ENCODE data around the gene FAM174C. TPM values are rescaled to one million over a fixed set of nuclear protein-coding genes. Genes with fewer than 3 reads are reported as not detected.

FAM174C gene
- total and polyA plus RNA-seq, 2 donors from 2014 or later = 35.3 to 94.7 TPM

DNA sequence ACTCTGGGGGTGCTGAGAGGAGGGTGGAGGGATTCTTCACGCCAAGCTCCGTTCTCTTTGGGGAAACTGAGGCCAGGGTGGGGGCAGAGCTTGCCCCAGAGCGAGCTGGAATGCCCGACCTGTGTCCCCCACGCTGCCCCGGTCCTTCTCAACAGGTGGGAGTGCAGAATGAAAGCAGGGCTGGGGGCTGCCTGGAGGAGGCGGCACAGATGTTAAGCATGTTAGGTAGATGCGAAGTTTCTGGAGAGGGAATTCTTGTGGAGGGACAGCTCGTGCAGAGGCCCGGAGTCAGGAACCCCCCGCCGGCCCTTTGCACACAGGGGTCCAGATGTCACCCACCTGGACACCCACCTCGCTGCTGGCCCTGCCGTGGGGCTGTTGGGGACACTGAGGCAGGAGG is 19.4 kb downstream of the FAM174C start:
- Histone ChIP-seq H3K27me3 (ENCODE audit: control insufficient read depth, insufficient read depth, low read length) (no peaks in the 10 kb centered on the region), H3K4me3 (ENCODE audit: low read length in 3 of 3) (no peak overlapping the region), H3K27ac (ENCODE audit: low read depth in 2 of 2, low read length in 2 of 2) (no peak overlapping the region), H3K9ac (ENCODE audit: low read length in 3 of 3) (no peak overlapping the region), H3K9me3 (ENCODE audit: control insufficient read depth in 2 of 3, insufficient read depth in 1 of 3, low read length in 3 of 3) (no peaks in the 10 kb centered on the region), H3K36me3 (ENCODE audit: control insufficient read depth in 2 of 3, insufficient read depth in 3 of 3, low read length in 3 of 3) (no peaks in the 10 kb centered on the region), H3K4me1 (ENCODE audit: control insufficient read depth in 2 of 3, insufficient read depth in 2 of 3, low read depth in 1 of 3, low read length in 3 of 3) (peaks cover 0 to 3% (median 0%) of the 10 kb centered on the region in 3 donors)
- FAIRE-seq = no peak
- TF ChIP-seq, protein P1, sequence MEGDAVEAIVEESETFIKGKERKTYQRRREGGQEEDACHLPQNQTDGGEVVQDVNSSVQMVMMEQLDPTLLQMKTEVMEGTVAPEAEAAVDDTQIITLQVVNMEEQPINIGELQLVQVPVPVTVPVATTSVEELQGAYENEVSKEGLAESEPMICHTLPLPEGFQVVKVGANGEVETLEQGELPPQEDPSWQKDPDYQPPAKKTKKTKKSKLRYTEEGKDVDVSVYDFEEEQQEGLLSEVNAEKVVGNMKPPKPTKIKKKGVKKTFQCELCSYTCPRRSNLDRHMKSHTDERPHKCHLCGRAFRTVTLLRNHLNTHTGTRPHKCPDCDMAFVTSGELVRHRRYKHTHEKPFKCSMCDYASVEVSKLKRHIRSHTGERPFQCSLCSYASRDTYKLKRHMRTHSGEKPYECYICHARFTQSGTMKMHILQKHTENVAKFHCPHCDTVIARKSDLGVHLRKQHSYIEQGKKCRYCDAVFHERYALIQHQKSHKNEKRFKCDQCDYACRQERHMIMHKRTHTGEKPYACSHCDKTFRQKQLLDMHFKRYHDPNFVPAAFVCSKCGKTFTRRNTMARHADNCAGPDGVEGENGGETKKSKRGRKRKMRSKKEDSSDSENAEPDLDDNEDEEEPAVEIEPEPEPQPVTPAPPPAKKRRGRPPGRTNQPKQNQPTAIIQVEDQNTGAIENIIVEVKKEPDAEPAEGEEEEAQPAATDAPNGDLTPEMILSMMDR (IDR thresholded peaks at IDR 0.05; ENCODE audit: borderline replicate concordance, extremely low read depth, insufficient read depth) = no peak
- intact Hi-C loops (cut with DNase I) = no loop called here
- peak in 1 of 5 donors; percentile 48 for DNase-seq

DNA sequence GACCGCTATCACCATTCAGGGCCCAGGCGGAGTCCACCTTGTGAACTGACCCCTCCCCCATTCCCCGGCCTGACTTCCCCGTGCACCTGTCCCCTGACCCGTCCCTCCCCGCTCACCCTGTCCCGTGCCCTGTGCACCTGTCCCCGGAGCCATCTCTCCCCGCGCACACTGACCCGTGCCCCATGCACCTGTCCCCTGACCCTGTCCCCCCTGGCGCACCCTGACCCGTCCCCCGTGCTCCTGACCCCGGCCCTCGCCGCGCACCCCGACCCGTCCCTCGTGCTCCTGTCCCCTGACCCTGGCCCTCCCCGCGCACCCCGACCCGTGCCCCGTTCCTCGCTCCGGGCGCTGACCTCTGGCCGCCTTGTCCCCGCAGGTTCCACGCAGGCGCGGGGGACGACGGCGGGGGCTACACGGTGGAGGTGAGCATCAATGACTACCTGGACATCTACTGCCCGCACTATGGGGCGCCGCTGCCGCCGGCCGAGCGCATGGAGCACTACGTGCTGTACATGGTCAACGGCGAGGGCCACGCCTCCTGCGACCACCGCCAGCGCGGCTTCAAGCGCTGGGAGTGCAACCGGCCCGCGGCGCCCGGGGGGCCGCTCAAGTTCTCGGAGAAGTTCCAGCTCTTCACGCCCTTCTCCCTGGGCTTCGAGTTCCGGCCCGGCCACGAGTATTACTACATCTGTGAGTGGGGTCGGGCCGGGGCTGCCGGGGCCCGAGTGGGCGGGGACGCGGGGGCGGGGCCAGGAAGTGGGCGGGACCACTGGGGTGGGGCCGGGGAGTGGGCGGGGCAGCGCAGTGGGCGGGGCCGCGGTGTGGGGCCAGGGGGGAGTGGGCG is 20.1 kb downstream of the FAM174C start:
- Histone ChIP-seq H3K36me3 (ENCODE audit: control insufficient read depth in 2 of 3, insufficient read depth in 3 of 3, low read length in 3 of 3) (no peaks in the 10 kb centered on the region), H3K27me3 (ENCODE audit: control insufficient read depth, insufficient read depth, low read length) (no peaks in the 10 kb centered on the region), H3K27ac (ENCODE audit: low read depth in 2 of 2, low read length in 2 of 2) (no peak overlapping the region), H3K9ac (ENCODE audit: low read length in 3 of 3) (no peak overlapping the region), H3K4me3 (ENCODE audit: low read length in 3 of 3) (no peak overlapping the region), H3K4me1 (ENCODE audit: control insufficient read depth in 2 of 3, insufficient read depth in 2 of 3, low read depth in 1 of 3, low read length in 3 of 3) (peaks cover 0 to 3% (median 0%) of the 10 kb centered on the region in 3 donors), H3K9me3 (ENCODE audit: control insufficient read depth in 2 of 3, insufficient read depth in 1 of 3, low read length in 3 of 3) (no peaks in the 10 kb centered on the region)
- no peak for FAIRE-seq
- intact Hi-C loops (cut with DNase I) = no loop called here
- peak in 3 of 5 donors; percentile 56 to 76 (median 76) for DNase-seq
- TF ChIP-seq, protein P1 (IDR thresholded peaks at IDR 0.05; ENCODE audit: borderline replicate concordance, extremely low read depth, insufficient read depth) = no peak

DNA sequence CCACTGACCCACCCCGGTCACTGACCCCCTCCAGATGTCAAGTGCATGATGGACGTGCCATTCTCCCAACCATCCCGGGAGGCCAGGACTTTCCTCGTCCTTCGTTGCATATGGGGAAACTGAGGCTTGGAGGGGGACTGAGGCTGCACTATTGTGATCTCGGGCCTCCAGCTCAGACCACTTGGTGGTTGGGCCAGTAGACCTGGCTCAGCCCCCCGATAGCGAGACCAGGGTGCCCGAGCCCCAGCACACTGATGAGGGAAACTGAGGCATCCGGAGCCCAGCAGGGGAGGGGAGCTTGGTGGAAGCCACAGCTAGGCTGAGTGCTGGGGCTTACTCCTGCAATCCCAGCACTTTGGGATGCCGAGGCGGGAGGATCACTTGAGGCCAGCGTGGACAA is 20.7 kb downstream of the FAM174C start:
- no peak for FAIRE-seq
- Histone ChIP-seq H3K4me1 (ENCODE audit: control insufficient read depth in 2 of 3, insufficient read depth in 2 of 3, low read depth in 1 of 3, low read length in 3 of 3) (peaks cover 0 to 3% (median 0%) of the 10 kb centered on the region in 3 donors), H3K9ac (ENCODE audit: low read length in 3 of 3) (no peak overlapping the region), H3K27me3 (ENCODE audit: control insufficient read depth, insufficient read depth, low read length) (no peaks in the 10 kb centered on the region), H3K4me3 (ENCODE audit: low read length in 3 of 3) (no peak overlapping the region), H3K36me3 (ENCODE audit: control insufficient read depth in 2 of 3, insufficient read depth in 3 of 3, low read length in 3 of 3) (no peaks in the 10 kb centered on the region), H3K9me3 (ENCODE audit: control insufficient read depth in 2 of 3, insufficient read depth in 1 of 3, low read length in 3 of 3) (no peaks in the 10 kb centered on the region), H3K27ac (ENCODE audit: low read depth in 2 of 2, low read length in 2 of 2) (no peak overlapping the region)
- TF ChIP-seq, protein P1 (IDR thresholded peaks at IDR 0.05; ENCODE audit: borderline replicate concordance, extremely low read depth, insufficient read depth) = no peak
- intact Hi-C loops (cut with DNase I) = no loop called here
- DNase-seq = no peak

All from kidney (tissue), 14 donors.